NCI-H2227 treated with DMSO at 0.1 percent for 48 hours (cell line): ENCODE results near the gene NCAPD3.
"Not testable (repeated sequence)": the region's sequence is repeated elsewhere in the genome, so short reads cannot be mapped to it uniquely, and the experiment has no call there.

Experiments
- DNase-seq: peaks from one replicate; lab custom pipeline; 2025; lab: John Stamatoyannopoulos, UW

Gene NCAPD3

GRCh38 chr11:134226806-134227325 is 3.1 kb upstream of the NCAPD3 start:
- DNase-seq = no peak

DNA sequence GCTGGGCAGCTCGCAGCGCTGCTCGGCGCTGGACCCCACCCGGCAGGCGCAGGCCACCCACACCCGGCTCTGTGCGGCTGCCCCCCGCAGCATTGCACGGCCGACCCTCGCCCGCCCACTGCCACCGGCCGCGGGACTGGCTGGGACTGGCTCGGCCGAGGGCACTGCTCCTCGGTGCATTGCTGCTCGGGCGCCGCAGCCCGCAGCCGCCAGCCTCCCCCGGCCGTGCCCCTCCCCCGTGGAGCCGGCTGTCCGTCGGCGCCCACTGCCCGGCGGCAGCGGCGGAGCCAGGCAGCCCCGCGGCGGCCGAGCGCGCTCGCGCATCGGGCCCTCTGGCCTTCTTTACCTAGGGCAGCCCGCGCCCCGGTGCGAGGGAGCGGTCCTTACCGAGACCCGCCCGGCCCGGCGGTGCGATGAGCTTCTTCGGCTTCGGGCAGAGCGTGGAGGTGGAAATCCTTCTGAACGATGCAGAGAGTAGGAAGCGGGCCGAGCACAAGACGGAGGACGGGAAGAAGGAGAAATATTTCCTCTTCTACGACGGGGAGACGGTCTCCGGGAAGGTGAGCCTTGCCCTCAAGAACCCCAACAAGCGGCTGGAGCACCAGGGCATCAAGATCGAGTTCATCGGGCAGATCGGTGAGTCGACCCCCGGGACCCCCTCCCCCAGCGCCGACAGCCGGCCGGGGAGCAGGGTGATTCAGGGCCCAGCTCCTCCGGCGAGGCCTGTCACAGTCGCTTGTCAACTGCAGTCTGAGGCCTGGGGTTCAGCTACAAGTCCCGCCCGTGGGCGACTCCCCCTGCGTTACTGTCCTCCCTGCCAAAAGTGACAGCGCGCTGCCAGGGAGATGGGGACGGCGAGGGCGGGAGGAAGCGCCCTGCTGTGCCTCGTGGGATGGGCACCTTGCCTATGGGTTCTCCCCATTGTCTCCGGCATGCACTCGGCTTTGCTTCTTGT is 1.2 kb upstream of the NCAPD3 start:
- DNase-seq = no peak

GRCh38 chr11:134223121-134223520 is 646 bp downstream of the NCAPD3 start:
- DNase-seq = no peak

- no peak for DNase-seq
These were observed 7.0 kb downstream of the NCAPD3 start for GRCh38 chr11:134216816-134217215.

GRCh38 chr11:134215836-134216235 is 7.9 kb downstream of the NCAPD3 start:
- DNase-seq = no peak

DNA sequence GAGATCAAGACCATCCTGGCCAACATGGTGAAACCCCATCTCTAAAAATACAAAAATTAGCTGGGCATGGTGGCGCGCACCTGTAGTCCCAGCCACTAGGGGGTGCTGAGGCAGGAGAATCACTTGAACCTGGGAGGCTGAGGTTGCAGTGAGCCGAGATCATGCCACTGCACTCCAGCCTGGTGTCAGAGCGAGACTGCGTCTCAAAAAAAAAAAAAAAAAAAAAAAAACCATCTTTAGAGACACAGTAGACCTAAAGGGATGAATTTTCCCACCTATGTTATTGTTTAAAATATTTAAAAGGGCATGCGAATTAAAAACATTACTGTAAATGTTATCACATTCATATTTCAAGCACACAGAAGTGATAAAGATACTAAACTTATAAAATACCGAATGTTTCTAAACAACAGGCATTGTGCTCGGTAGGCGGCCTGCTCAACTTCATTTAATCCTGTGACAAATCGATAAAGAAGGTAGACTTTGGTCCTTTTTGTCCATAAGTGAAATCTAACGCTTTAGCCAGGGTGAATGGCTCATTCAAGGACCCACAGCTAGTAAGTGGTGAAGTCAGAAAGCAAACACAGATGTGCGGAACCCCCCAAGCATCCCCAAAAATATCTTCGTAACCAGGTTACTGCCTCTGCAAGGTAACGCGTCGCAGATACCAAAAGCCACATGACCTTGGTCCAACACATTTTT is 16.1 kb downstream of the NCAPD3 start:
- DNase-seq = no peak

DNA sequence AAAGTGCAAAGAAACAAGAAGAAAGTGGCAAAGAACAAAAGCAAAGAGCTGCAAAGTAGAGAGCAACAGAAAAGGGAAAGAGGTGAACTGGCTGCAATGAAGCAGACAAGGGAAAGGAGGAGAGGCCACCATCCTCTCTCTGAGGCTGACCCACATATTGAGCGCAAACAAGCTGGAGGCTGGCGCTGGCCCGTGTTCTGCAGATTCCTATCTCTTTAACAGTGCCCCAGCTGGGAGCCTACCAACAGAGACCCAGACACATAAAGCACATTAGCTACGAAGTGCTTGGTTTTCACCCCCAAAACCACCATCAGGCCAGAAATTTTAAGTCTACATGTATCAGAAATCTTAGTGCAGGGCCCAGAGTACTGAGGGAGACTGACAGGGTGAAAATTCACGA is 17.6 kb downstream of the NCAPD3 start:
- DNase-seq = no peak

DNA sequence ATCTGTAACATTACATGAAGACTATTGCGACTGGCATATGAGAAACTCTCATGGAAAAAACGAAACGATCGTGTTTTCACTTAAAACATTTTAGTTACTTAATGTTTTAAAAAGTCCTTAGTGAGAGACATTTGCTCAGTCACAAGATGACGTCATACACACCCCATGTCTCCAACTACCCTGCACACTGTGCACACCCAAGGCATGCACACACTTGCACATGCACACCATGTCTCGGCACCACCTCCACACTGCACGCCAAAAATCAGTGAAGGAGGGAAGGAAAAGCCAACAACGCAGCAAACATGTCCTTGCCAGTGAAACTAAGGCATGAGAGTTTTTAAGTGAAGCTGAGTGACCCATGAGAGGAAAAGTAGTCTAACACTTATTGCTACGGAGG is 18.0 kb downstream of the NCAPD3 start:
- no peak for DNase-seq

GRCh38 chr11:134202661-134203060 is 21.1 kb downstream of the NCAPD3 start:
- no peak for DNase-seq

- no peak for DNase-seq
These were observed 23.1 kb downstream of the NCAPD3 start for GRCh38 chr11:134200688-134201087.

GRCh38 chr11:134199531-134199930 is 24.2 kb downstream of the NCAPD3 start:
- no peak for DNase-seq

DNA sequence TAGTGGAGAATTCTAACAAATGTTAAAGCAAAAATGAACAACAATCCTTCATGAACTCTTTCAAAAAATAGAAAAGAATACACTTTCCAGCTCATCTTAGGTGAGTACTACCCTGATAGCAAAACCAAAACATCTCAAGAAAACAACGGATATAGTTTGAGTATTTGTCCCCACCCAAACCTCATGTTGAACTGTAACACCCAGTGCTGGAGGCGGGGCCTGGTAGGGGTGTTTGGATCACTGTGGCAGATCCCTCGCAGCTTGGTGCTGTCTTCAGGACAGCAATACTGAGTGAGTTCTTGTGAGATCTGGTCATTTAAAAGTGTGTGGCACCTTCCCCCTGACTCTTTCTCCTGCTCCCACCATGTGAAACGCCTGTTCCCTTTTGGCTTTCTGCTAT is 27.0 kb downstream of the NCAPD3 start:
- no peak for DNase-seq

DNA sequence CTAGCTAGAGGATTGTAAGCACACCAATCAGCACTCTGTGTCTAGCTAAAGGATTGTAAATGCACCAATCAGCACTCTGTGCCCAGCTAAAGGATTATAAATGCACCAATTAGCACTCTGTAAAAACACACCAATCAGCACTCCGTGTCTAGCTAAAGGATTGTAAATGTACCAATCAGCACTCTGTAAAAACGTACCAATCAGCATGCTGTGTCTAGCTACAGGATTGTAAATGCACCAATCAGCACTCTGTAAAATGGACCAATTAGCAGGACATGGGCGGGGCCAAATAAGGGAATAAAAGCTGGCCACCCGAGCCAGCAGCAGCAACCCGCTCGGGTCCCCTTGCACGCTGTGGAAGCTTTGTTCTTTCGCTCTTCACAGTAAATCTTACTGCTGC is 35.7 kb downstream of the NCAPD3 start:
- not testable (repeated sequence) for DNase-seq

GRCh38 chr11:134181707-134182106 is 42.1 kb downstream of the NCAPD3 start:
- no peak for DNase-seq

GRCh38 chr11:134178032-134178674 is 45.6 kb downstream of the NCAPD3 start:
- no peak for DNase-seq

- DNase-seq = no peak
These were observed 47.5 kb downstream of the NCAPD3 start for GRCh38 chr11:134176284-134176683.

DNA sequence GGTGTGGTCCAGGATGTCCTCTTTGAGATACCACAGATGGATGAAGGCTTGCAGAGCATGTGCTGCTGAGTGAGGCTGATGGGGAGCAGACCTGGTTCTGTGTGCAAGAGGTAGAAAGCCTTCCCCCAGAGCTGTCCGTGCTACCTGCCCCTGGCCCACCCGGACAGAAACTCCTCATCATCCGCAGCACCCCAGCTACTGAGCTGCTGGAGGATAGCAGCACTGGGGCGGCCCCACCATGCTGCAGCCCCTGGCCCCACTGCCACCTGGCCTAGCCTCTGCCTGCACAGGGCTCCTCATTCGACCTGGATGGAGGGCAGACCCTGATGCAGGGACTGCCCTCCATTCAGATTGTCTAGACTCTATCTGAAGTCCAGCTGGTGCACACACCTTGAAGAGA is 50.5 kb downstream of the NCAPD3 start:
- no peak for DNase-seq

DNA sequence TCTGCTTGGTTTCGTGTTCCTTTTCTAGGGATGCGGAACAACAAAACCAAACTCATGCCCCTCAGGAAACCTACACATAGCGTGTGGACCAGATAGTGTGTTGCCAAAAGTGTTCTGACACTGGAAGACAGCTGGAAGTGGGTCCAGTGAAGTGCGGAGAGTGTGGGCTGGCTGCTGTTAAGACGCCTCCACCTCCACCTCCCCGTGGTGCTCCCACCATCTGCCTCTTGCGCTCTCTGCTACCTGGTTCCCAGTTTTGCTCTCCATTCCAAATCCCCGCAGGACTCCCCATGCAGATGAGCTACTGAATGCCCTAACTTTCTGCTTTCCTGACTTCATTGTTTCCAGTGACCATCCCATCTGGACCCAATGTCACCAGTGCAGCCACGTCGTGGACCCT is 51.8 kb downstream of the NCAPD3 start:
- DNase-seq = no peak

- DNase-seq = no peak
These were observed 52.9 kb downstream of the NCAPD3 start for GRCh38 chr11:134170919-134171281.

GRCh38 chr11:134170177-134170918 is 53.4 kb downstream of the NCAPD3 start:
- no peak for DNase-seq

DNA sequence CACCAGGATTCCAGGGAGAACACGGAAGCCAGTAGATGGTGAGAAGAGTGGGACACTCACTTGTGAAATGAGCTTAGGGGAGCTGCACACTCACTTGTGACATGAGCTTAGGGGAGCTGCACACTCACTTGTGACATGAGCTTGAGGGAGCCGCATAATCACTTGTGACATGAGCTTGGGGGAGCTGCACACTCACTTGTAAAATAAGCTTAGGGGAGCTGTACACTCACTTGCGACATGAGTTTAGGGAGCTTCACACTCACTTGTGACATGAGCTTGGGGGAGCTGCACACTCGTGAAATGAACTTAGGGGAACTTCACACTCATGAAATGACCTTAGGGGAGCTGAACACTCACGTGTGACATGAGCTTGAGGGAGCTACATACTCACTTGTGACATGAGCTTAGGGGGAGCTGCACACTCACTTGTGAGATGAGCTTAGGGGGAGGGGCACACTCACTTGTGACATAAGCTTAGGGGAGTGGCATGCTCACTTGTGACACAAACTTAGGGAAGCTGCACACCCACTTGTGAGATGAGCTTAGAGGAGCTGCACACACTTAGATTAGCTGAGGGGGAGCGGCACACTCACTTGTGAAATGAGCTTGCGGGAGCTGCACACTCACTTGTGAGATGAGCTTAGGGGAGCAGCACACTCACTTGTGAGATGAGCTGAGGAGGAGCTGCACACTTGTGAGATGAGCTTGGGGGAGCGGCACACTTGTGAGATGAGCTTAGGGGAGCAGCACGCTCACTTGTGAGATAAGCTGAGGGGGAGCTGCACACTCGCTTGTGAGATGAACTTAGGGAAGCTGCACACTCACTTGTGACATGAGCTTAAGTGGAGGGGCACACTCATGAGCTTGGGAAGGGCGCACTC is 59.0 kb downstream of the NCAPD3 start:
- no peak for DNase-seq
